HepG2 (cell line): Measurements from ENCODE around the gene NFATC1. TPM values are rescaled to one million over a fixed set of nuclear protein-coding genes. Genes with fewer than 3 reads are reported as not detected.

Experiments
- ATAC-seq: fragments of 200-7000 bp; cut with Tn5 transposase; 3 replicates; pipeline ENCODE4 v1.9.1; 2020; ENCODE audit warnings: mild to moderate bottlenecking, moderate library complexity
- BruUV-seq: library from RNA; stranded (reverse); fragments of 400-500 nt; replicated peaks from 2 replicates; lab custom pipeline; 2021; lab: Mats Ljungman, UMichigan
- CTCF ChIA-PET: fragments of 300-600 bp; formaldehyde crosslinking; extraction: SDS; loops from one replicate; lab custom pipeline; 2021; ENCODE audit warnings: low total read pairs, inconsistent platforms, low intra/inter-chr PET ratio; lab: Yijun Ruan, JAX
- POLR2A ChIA-PET: fragments of 350-600 bp; sonication (Branson Sonifier 250); formaldehyde crosslinking; loops from one replicate; lab custom pipeline; 2020; ENCODE audit warnings: antibody characterized with exemption, inconsistent platforms; lab: Yijun Ruan, JAX
- DNase-seq: peaks from one replicate; pipeline ENCODE4 v3.0.0-alpha.2; 2015; ENCODE audit warnings: low spot score
- FAIRE-seq: peaks from 3 replicates; lab custom pipeline; 2011; peaks lifted over from hg19 to GRCh38; lab: Jason Lieb, UNC
- H2AFZ ChIP-seq: one replicate; pipeline ENCODE4 v1.6.1; 2011; ENCODE audit warnings: low read length, inconsistent platforms
- H3K27ac ChIP-seq: fragments of 300-600 bp; 3 replicates; pipeline ENCODE4 v1.8.0; 2011; ENCODE audit warnings: mixed run types, mild to moderate bottlenecking, mixed read lengths, low read length, inconsistent platforms; ENCODE audit not compliant: insufficient read depth; ENCODE audit errors: extremely low read length
- H3K27me3 ChIP-seq, 2 experiments: fragments of 200-600 bp in 1 of 2; 2 replicates in 1 of 2; 3 replicates in 1 of 2; pipeline versions ENCODE4 v1.6.0 to v1.8.0; 2011; ENCODE audit warnings: low read length in 2 of 2, mild to moderate bottlenecking in 2 of 2, moderate library complexity in 2 of 2, inconsistent platforms in 1 of 2; ENCODE audit not compliant: insufficient read depth in 2 of 2, control insufficient read depth in 1 of 2
- H3K36me3 ChIP-seq, 2 experiments: fragments of 200-600 bp in 1 of 2; replicated peaks in 1 of 2; 2 replicates in 1 of 2; 3 replicates in 1 of 2; pipeline versions ENCODE4 v1.5.1 to v1.8.0; 2011; ENCODE audit warnings: low read length in 2 of 2, inconsistent platforms in 1 of 2; ENCODE audit not compliant: insufficient read depth in 2 of 2, control insufficient read depth in 1 of 2
- H3K4me1 ChIP-seq: 2 replicates; pipeline ENCODE4 v1.5.1; 2012; ENCODE audit warnings: low read length, inconsistent platforms; ENCODE audit not compliant: insufficient read depth
- H3K4me2 ChIP-seq: 2 replicates; pipeline ENCODE4 v1.6.0; 2011; ENCODE audit warnings: low read depth, low read length, inconsistent platforms
- H3K4me3 ChIP-seq, 3 experiments: fragments of 200-600 bp in 1 of 3; sonication (generic), shearing (Covaris generic) in 1 of 3; replicated peaks in 1 of 3; 2 replicates each; pipeline ENCODE4 v1.5.1; 2011 to 2016; ENCODE audit warnings: low read length in 3 of 3, inconsistent platforms in 2 of 3, low read depth in 2 of 3, mild to moderate bottlenecking in 2 of 3, control low read depth in 1 of 3, mixed read lengths in 1 of 3; ENCODE audit not compliant: insufficient read depth in 1 of 3
- H3K79me2 ChIP-seq: one replicate; pipeline ENCODE4 v1.6.1; 2011; ENCODE audit warnings: low read length, inconsistent platforms; ENCODE audit not compliant: insufficient read depth
- H3K9ac ChIP-seq: 2 replicates; pipeline ENCODE4 v1.6.0; 2011; ENCODE audit warnings: mild to moderate bottlenecking, low read depth, low read length, inconsistent platforms; ENCODE audit not compliant: insufficient read depth
- H3K9me3 ChIP-seq: 2 replicates; pipeline ENCODE4 v1.5.1; 2012; ENCODE audit warnings: mild to moderate bottlenecking, low read length
- H4K20me1 ChIP-seq: 2 replicates; pipeline ENCODE4 v1.6.0; 2011; ENCODE audit warnings: inconsistent platforms, mild to moderate bottlenecking, low read length, moderate library complexity; ENCODE audit not compliant: insufficient read depth
- ADNP ChIP-seq: sonication (generic); formaldehyde crosslinking; IDR thresholded peaks from 2 replicates; pipeline ENCODE4 v1.4.0; 2020; ENCODE audit warnings: missing genetic modification reagents
- DPF2 ChIP-seq: sonication (generic); formaldehyde crosslinking; IDR thresholded peaks from 2 replicates; pipeline ENCODE4 v1.4.0; 2020; ENCODE audit warnings: mild to moderate bottlenecking, low read depth, missing genetic modification reagents, borderline replicate concordance
- ESRRA ChIP-seq: sonication (generic); formaldehyde crosslinking; IDR thresholded peaks from 2 replicates; pipeline ENCODE4 v1.5.1; 2020; ENCODE audit warnings: mild to moderate bottlenecking, low read depth, missing genetic modification reagents
- FOXK2 ChIP-seq: fragments of 450-650 bp; IDR thresholded peaks from 2 replicates; pipeline ENCODE4 v1.6.1; 2016
- HES4 ChIP-seq: sonication (generic); formaldehyde crosslinking; IDR thresholded peaks from 2 replicates; pipeline ENCODE4 v1.9.0; 2021; ENCODE audit warnings: mild to moderate bottlenecking, missing genetic modification reagents, borderline replicate concordance
- KAT7 ChIP-seq: IDR thresholded peaks from 2 replicates; pipeline ENCODE4 v1.6.1; 2018; ENCODE audit warnings: borderline replicate concordance, missing compliant biosample characterization
- RNF2 ChIP-seq: fragments of 450-650 bp; conservative IDR thresholded peaks from 2 replicates; pipeline ENCODE4 v1.6.1; 2016; ENCODE audit warnings: low read depth
- TBP ChIP-seq: sonication (generic); formaldehyde crosslinking; IDR thresholded peaks from 2 replicates; pipeline ENCODE4 v1.5.0; 2020; ENCODE audit warnings: missing genetic modification reagents
- ZNF207 ChIP-seq: fragments of 450-650 bp; IDR thresholded peaks from 2 replicates; pipeline ENCODE4 v1.6.1; 2016; ENCODE audit warnings: antibody characterized with exemption, borderline replicate concordance
- ZNF264 ChIP-seq: sonication (generic); formaldehyde crosslinking; IDR thresholded peaks from 2 replicates; pipeline ENCODE4 v1.4.0; 2020; ENCODE audit warnings: missing genetic modification reagents
- ZNF547 ChIP-seq: sonication (generic); formaldehyde crosslinking; IDR thresholded peaks from 2 replicates; pipeline ENCODE4 v1.5.1; 2020; ENCODE audit warnings: mild to moderate bottlenecking, missing genetic modification reagents
- ZNF83 ChIP-seq: sonication (generic); formaldehyde crosslinking; IDR thresholded peaks from 2 replicates; pipeline ENCODE4 v1.4.0; 2020; ENCODE audit warnings: missing genetic modification reagents, mild to moderate bottlenecking, borderline replicate concordance
- ZSCAN25 ChIP-seq: sonication (generic); formaldehyde crosslinking; IDR thresholded peaks from 2 replicates; pipeline ENCODE4 v1.8.0; 2022; ENCODE audit warnings: mild to moderate bottlenecking, missing genetic modification reagents
- WGBS: methylation state at CpG from one replicate; pipeline ENCODE4 v1.1.6; 2017; ENCODE audit warnings: low lambda C conversion rate; 5-methylcytosine and 5-hydroxymethylcytosine counted together
- in situ Hi-C: cut with HindIII; loops from 2 replicates; pipeline ENCODE4 v1.10.0; 2017; ENCODE audit warnings: low pct_unique_long_range_greater_than_20kb; ENCODE audit not compliant: extremely low pct_ligation_motif_present
- intact Hi-C: fragments of 100-400 bp; cut with micrococcal nuclease; formaldehyde crosslinking; loops from one replicate; pipeline ENCODE4 v1.10.0; 2022; ENCODE audit not compliant: unreplicated experiment
- polyA plus RNA-seq, 8 experiments: library from polyadenylated mRNA; depleted of rRNA in 3 of 8; stranded (reverse) in 7 of 8; unstranded in 1 of 8; fragments of >200 nt; fragmentation: Illumina TruSeq in 4 of 8; extraction: Trizol in 4 of 8; gene quantifications; 2 replicates each; pipeline versions ENCODE4 v1.2.1 to v1.2.3, GENCODE V29; 2011 to 2016; ENCODE audit warnings: low read depth in 4 of 8, missing spikeins in 1 of 8, mixed read lengths in 1 of 8; ENCODE audit not compliant: insufficient read depth in 1 of 8
- total RNA-seq, 5 experiments: library from RNA; depleted of rRNA; stranded (reverse); fragments of >200 nt; fragmentation: Illumina TruSeq; extraction: Trizol; gene quantifications; 2 replicates each; pipeline ENCODE4 v1.2.3, GENCODE V29; 2016; ENCODE audit warnings: low read depth in 1 of 5
- TF ChIP-seq, protein P1 (sequence below): IDR thresholded peaks from 2 replicates; pipeline ENCODE4 v1.6.1; 2018; ENCODE audit warnings: missing genetic modification reagents

Gene NFATC1
- total and polyA plus RNA-seq, 2 of the 13 experiments (the other 11 are each of a cell fraction or from before 2014, with no cell fraction given): not detected

- 37% methylated on average over 8 of the region's 21 CpGs for WGBS
- Histone ChIP-seq H3K4me2 (no peak overlapping the region), H2AFZ (no peak overlapping the region)
- TF ChIP-seq ZNF264 (CRISPR knock-in tag): no peak
- TF ChIP-seq ESRRA (CRISPR knock-in tag): no peak
- no peak for TF ChIP-seq DPF2
- TF ChIP-seq TBP (CRISPR knock-in tag): no peak
- TF ChIP-seq HES4 (CRISPR knock-in tag): no peak
- no peak for TF ChIP-seq KAT7
- no peak for TF ChIP-seq ADNP (CRISPR knock-in tag)
- no peak for TF ChIP-seq ZNF83 (CRISPR knock-in tag)
- TF ChIP-seq FOXK2: no peak
- TF ChIP-seq ZSCAN25 (CRISPR knock-in tag): no peak
- no peak for TF ChIP-seq ZNF207
- TF ChIP-seq, protein P1, sequence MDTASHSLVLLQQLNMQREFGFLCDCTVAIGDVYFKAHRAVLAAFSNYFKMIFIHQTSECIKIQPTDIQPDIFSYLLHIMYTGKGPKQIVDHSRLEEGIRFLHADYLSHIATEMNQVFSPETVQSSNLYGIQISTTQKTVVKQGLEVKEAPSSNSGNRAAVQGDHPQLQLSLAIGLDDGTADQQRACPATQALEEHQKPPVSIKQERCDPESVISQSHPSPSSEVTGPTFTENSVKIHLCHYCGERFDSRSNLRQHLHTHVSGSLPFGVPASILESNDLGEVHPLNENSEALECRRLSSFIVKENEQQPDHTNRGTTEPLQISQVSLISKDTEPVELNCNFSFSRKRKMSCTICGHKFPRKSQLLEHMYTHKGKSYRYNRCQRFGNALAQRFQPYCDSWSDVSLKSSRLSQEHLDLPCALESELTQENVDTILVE: no peak
- TF ChIP-seq ZNF547 (CRISPR knock-in tag): no peak
- no peak for TF ChIP-seq RNF2
- TF ChIP-seq, all 625 proteins: peak for 0
- Histone ChIP-seq H3K4me3 (no peak overlapping the region), H3K79me2 (no peaks in the 10 kb centered on the region), H3K27ac (no peak overlapping the region), H4K20me1 (no peaks in the 10 kb centered on the region), H3K4me1 (no peaks in the 10 kb centered on the region), H3K9ac (no peak overlapping the region), H3K36me3 (no peaks in the 10 kb centered on the region), H3K9me3 (no peaks in the 10 kb centered on the region), H3K27me3 (peaks cover 3 to 68% of the 10 kb centered on the region in 2 experiments; a peak in 4 of 5 replicates)
- no TSS peak for BruUV-seq
- no peak for DNase-seq
- intact Hi-C loops: no loop called here
- ChIA-PET CTCF (no interaction called here), POLR2A (no interaction called here)
- no peak for ATAC-seq
- FAIRE-seq: no peak
- in situ Hi-C loops: no loop called here
Measured at GRCh38 chr18:79385708-79386341, 9.9 kb upstream of the NFATC1 start.
